Loucy (cell line): ENCODE results near the gene OLFM1.

Experiments
- EZH2phosphoT487 ChIP-seq: fragments of 200-600 bp; IDR thresholded peaks from 2 replicates; pipeline ENCODE4 v1.6.1; 2018; ENCODE audit warnings: antibody characterized with exemption, mild to moderate bottlenecking, moderate library complexity, borderline replicate concordance
- TF ChIP-seq, protein P1 (sequence below): fragments of 200-600 bp; sonication (generic); conservative IDR thresholded peaks from 2 replicates; pipeline ENCODE4 v1.5.1; 2014; ENCODE audit warnings: mild to moderate bottlenecking, antibody characterized with exemption, low read length

DNA sequence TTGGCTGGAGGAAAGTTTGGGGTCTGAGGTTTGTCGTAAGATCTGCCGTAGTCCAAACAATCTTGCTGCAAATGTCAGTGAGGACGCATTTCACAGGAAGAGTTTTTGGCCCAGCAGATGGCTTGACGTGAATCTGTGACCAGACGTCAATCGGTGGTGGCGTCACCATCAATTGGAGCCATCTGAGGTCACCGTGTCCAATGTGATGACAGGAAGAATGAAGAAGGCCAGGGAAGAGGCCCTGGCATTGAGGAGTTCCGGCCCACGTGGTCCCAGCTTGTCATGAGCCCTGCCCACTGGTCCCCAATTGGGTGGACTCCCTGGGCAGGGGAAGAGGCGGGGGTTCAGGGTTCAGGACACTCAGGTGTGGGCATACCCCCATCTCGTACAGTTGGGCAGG, 79.9 kb downstream of the OLFM1 start:
- TF ChIP-seq, protein P1, sequence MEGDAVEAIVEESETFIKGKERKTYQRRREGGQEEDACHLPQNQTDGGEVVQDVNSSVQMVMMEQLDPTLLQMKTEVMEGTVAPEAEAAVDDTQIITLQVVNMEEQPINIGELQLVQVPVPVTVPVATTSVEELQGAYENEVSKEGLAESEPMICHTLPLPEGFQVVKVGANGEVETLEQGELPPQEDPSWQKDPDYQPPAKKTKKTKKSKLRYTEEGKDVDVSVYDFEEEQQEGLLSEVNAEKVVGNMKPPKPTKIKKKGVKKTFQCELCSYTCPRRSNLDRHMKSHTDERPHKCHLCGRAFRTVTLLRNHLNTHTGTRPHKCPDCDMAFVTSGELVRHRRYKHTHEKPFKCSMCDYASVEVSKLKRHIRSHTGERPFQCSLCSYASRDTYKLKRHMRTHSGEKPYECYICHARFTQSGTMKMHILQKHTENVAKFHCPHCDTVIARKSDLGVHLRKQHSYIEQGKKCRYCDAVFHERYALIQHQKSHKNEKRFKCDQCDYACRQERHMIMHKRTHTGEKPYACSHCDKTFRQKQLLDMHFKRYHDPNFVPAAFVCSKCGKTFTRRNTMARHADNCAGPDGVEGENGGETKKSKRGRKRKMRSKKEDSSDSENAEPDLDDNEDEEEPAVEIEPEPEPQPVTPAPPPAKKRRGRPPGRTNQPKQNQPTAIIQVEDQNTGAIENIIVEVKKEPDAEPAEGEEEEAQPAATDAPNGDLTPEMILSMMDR = no peak
- TF ChIP-seq EZH2phosphoT487 = no peak
